Panc1 (cell line): ENCODE data around the gene USPL1. TPM values are rescaled to one million over a fixed set of nuclear protein-coding genes. Genes with fewer than 3 reads are reported as not detected.
A peak's percentile ranks its signal among the peaks of the same experiment; 100 is the strongest.

ENCODE experiments used
- ATAC-seq: fragments of 200-7000 bp; cut with Tn5 transposase; 2 replicates; pipeline ENCODE4 v1.9.1; 2020; ENCODE audit warnings: mild to moderate bottlenecking, moderate library complexity
- BruUV-seq: library from RNA; stranded (reverse); fragments of 400-500 nt; replicated peaks from 2 replicates; lab custom pipeline; 2021; lab: Mats Ljungman, UMichigan
- CTCF ChIA-PET: fragments of 300-600 bp; sonication (Branson Sonifier 250); formaldehyde crosslinking; loops from one replicate; lab custom pipeline; 2022; ENCODE audit warnings: antibody characterized with exemption; lab: Charles Lee
- POLR2A ChIA-PET: fragments of 300-600 bp; sonication (Branson Sonifier 250); formaldehyde crosslinking; loops from one replicate; lab custom pipeline; 2022; ENCODE audit warnings: antibody characterized with exemption; lab: Charles Lee
- DNase-seq: peaks from one replicate; pipeline ENCODE4 v3.0.0-alpha.2; 2010; ENCODE audit warnings: low read depth, low spot score
- H3K27ac ChIP-seq: 2 replicates; pipeline ENCODE4 v1.5.1; 2011; ENCODE audit warnings: mild to moderate bottlenecking, low read length, inconsistent platforms
- H3K27me3 ChIP-seq: fragments of 200-500 bp; sonication (Bioruptor generic); 2 replicates; pipeline ENCODE4 v1.6.0; 2014; ENCODE audit warnings: low read length, inconsistent platforms; ENCODE audit not compliant: control insufficient read depth, insufficient read depth
- H3K36me3 ChIP-seq: fragments of 200-500 bp; sonication (Bioruptor generic); 2 replicates; pipeline ENCODE4 v1.5.1; 2014; ENCODE audit warnings: inconsistent platforms, mild to moderate bottlenecking, low read length, moderate library complexity; ENCODE audit not compliant: control insufficient read depth, insufficient read depth
- H3K4me1 ChIP-seq: 2 replicates; pipeline ENCODE4 v1.5.1; 2011; ENCODE audit warnings: inconsistent platforms, mild to moderate bottlenecking, low read length, moderate library complexity; ENCODE audit not compliant: control insufficient read depth, insufficient read depth
- H3K4me3 ChIP-seq, 2 experiments: 2 replicates each; pipeline ENCODE4 v1.5.1; 2011 to 2012; ENCODE audit warnings: low read depth in 2 of 2, low read length in 2 of 2, mild to moderate bottlenecking in 2 of 2, inconsistent platforms in 1 of 2, moderate library complexity in 1 of 2
- H3K9me3 ChIP-seq: fragments of 200-500 bp; sonication (Bioruptor generic); 2 replicates; pipeline ENCODE4 v1.5.1; 2014; ENCODE audit warnings: low read depth, mild to moderate bottlenecking, inconsistent platforms, low read length, moderate library complexity; ENCODE audit not compliant: control insufficient read depth, insufficient read depth
- POLR2AphosphoS5 ChIP-seq: IDR thresholded peaks from 2 replicates; pipeline ENCODE4 v1.6.1; 2012; ENCODE audit warnings: mild to moderate bottlenecking, low read depth, low read length, moderate library complexity
- SIN3A ChIP-seq: IDR thresholded peaks from 2 replicates; pipeline ENCODE4 v1.6.1; 2012; ENCODE audit warnings: low read depth, mild to moderate bottlenecking, low read length, moderate library complexity, borderline replicate concordance; ENCODE audit not compliant: insufficient read depth
- TCF7L2 ChIP-seq: IDR thresholded peaks from 2 replicates; pipeline ENCODE4 v1.6.1; 2011; ENCODE audit warnings: mild to moderate bottlenecking, low read depth, low read length, inconsistent platforms
- in situ Hi-C: cut with HindIII; loops from 2 replicates; pipeline ENCODE4 v1.10.0; 2016; ENCODE audit warnings: low sequenced_read_pairs, low pct_unique_long_range_greater_than_20kb
- intact Hi-C: fragments of 100-400 bp; cut with micrococcal nuclease; formaldehyde crosslinking; loops from one replicate; pipeline ENCODE4 v1.10.0; 2022; ENCODE audit not compliant: unreplicated experiment
- total RNA-seq: library from RNA; stranded (reverse); gene quantifications from one replicate; pipeline ENCODE4 v1.2.1, GENCODE V29; 2021; ENCODE audit not compliant: unreplicated experiment
- TF ChIP-seq, protein P1 (sequence below): fragments of 450-650 bp; IDR thresholded peaks from 2 replicates; pipeline ENCODE4 v1.5.1; 2017; ENCODE audit warnings: mild to moderate bottlenecking
- TF ChIP-seq, protein P2 (sequence below), 2 experiments: IDR thresholded peaks; 2 replicates each; pipeline ENCODE4 v1.6.1; 2011 to 2012; ENCODE audit warnings: low read depth in 2 of 2, control low read depth in 1 of 2, low read length in 1 of 2, mild to moderate bottlenecking in 1 of 2, moderate library complexity in 1 of 2; ENCODE audit not compliant: insufficient read depth in 1 of 2

Gene USPL1
- total RNA-seq, 1 experiment from 2014 or later: 19.5 TPM

DNA sequence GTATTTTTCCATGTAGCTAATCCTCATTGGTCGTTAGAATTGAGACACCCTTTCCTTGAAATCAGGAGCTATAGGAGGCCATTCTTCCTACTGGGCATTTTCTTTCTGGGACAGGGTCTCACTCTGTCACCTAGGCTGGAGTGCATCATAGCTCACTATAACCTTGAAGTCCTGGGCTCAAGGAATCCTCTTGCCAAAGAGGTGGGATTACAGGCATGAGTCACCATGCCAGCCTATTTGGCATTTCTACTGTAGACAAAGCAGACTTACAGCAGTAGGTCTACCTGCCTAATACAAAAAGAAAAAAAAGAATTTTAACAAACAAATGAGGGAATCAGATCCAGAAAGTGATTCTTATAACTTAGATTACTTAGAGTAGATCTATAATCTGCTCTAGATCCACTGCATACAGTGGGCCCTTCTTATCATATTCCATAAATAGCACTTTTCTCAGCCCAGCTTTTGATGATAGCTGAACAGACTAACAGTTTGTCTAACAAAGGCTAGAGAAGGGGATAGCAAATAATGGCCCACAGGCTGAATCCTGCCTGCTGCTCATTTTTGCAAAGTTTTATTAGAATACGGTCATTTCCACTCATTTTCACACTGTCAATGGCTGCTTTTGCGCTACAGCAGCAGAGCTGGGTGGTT is 36.7 kb upstream of the USPL1 start:
- TF ChIP-seq, protein P1, sequence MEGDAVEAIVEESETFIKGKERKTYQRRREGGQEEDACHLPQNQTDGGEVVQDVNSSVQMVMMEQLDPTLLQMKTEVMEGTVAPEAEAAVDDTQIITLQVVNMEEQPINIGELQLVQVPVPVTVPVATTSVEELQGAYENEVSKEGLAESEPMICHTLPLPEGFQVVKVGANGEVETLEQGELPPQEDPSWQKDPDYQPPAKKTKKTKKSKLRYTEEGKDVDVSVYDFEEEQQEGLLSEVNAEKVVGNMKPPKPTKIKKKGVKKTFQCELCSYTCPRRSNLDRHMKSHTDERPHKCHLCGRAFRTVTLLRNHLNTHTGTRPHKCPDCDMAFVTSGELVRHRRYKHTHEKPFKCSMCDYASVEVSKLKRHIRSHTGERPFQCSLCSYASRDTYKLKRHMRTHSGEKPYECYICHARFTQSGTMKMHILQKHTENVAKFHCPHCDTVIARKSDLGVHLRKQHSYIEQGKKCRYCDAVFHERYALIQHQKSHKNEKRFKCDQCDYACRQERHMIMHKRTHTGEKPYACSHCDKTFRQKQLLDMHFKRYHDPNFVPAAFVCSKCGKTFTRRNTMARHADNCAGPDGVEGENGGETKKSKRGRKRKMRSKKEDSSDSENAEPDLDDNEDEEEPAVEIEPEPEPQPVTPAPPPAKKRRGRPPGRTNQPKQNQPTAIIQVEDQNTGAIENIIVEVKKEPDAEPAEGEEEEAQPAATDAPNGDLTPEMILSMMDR: no peak
- TF ChIP-seq SIN3A (no peak), POLR2AphosphoS5 (no peak), TCF7L2 (no peak)
- TF ChIP-seq, protein P2, sequence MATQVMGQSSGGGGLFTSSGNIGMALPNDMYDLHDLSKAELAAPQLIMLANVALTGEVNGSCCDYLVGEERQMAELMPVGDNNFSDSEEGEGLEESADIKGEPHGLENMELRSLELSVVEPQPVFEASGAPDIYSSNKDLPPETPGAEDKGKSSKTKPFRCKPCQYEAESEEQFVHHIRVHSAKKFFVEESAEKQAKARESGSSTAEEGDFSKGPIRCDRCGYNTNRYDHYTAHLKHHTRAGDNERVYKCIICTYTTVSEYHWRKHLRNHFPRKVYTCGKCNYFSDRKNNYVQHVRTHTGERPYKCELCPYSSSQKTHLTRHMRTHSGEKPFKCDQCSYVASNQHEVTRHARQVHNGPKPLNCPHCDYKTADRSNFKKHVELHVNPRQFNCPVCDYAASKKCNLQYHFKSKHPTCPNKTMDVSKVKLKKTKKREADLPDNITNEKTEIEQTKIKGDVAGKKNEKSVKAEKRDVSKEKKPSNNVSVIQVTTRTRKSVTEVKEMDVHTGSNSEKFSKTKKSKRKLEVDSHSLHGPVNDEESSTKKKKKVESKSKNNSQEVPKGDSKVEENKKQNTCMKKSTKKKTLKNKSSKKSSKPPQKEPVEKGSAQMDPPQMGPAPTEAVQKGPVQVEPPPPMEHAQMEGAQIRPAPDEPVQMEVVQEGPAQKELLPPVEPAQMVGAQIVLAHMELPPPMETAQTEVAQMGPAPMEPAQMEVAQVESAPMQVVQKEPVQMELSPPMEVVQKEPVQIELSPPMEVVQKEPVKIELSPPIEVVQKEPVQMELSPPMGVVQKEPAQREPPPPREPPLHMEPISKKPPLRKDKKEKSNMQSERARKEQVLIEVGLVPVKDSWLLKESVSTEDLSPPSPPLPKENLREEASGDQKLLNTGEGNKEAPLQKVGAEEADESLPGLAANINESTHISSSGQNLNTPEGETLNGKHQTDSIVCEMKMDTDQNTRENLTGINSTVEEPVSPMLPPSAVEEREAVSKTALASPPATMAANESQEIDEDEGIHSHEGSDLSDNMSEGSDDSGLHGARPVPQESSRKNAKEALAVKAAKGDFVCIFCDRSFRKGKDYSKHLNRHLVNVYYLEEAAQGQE (IDR thresholded peaks at IDR 0.05; ENCODE audit: insufficient read depth in 1 of 2, low read depth in 2 of 2, low read length in 1 of 2): no peak
- in situ Hi-C loops: no loop called here
- no peak for ATAC-seq
- CTCF ChIA-PET: no interaction called here
- DNase-seq: no peak
- Histone ChIP-seq H3K27me3 (no peaks in the 10 kb centered on the region), H3K36me3 (no peaks in the 10 kb centered on the region), H3K9me3 (no peaks in the 10 kb centered on the region), H3K4me1 (no peaks in the 10 kb centered on the region), H3K4me3 (no peak overlapping the region), H3K27ac (no peak overlapping the region)
- POLR2A ChIA-PET: no interaction called here
- no TSS peak for BruUV-seq
- intact Hi-C loops: no loop called here

DNA sequence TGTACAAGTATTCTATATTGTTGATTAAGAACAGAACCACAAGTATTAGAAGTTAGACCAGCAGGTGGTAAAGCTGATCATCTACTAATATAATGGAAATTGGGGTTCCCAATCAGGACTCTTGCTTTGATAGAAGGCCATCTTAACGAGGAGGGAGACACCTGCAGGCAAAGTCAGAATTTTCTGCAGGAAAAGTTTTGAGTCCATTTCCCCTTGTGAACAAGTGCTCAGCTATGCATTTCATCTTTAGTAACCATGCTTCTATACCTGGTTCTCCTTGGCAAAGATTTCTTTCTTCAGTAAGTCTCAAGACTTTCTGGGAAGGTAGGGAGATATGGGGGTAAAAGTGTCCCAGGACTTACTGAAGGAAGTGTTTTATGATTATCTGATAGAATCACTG is 36.1 kb upstream of the USPL1 start:
- CTCF ChIA-PET: no interaction called here
- POLR2A ChIA-PET: no interaction called here
- in situ Hi-C loops (no loop called here), intact Hi-C loops (no loop called here)
- Histone ChIP-seq H3K4me3 (no peak overlapping the region), H3K4me1 (no peaks in the 10 kb centered on the region), H3K27me3 (no peaks in the 10 kb centered on the region), H3K36me3 (no peaks in the 10 kb centered on the region), H3K9me3 (no peaks in the 10 kb centered on the region), H3K27ac (no peak overlapping the region)
- DNase-seq: no peak
- ATAC-seq: no peak
- TF ChIP-seq POLR2AphosphoS5: no peak
- TF ChIP-seq, protein P1: peak; percentile 43
- BruUV-seq: no TSS peak
